Stimulated activated CD8-positive, alpha-beta memory T cell treated with anti-CD3 and anti-CD28 coated beads, Interleukin-12 subunit alpha, Interleukin-12 subunit beta, amount 100 ng/mL, for 24 hours (primary cell): Measurements from ENCODE around the gene ORC2.
"Not testable (repeated sequence)": the region's sequence is repeated elsewhere in the genome, so short reads cannot be mapped to it uniquely, and the experiment has no call there.

Source experiments
- DNase-seq: peaks from one replicate; pipeline ENCODE4 v3.0.0-alpha.2; 2020; ENCODE audit errors: extremely low read depth

ORC2 gene

GRCh38 chr2:200963124-200963917, at the start of gene ORC2:
Gene ORC2, minus strand, starts transcription at chr2:200963660. Its CDS starts 5,537 bp downstream, at chr2:200958123.
- peak; percentile 79 for DNase-seq

GRCh38 chr2:201008296-201008829, 44.9 kb upstream of the ORC2 start:
- DNase-seq, result no peak

DNA sequence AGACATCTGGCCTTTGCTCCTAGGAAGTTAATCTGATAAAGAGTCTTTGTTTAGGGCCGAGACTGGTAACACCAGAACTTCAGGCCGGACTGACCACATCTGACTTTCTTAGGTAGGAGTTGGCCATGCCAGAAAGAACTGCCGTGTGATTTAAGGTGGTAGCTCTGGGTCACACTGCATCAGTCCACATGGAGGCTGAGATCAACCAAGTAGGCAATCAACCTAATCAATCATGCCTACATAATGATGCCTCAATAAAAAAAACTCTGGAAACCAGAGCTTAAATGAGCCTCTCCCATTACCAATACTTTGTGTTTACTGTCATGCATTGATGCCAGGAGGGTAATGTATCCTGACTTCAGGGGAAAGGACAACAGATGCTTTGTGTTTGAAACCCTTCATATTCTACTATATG, 44.1 kb upstream of the ORC2 start:
- DNase-seq, result no peak

GRCh38 chr2:201006704-201007103, 43.2 kb upstream of the ORC2 start:
- no peak for DNase-seq

DNA sequence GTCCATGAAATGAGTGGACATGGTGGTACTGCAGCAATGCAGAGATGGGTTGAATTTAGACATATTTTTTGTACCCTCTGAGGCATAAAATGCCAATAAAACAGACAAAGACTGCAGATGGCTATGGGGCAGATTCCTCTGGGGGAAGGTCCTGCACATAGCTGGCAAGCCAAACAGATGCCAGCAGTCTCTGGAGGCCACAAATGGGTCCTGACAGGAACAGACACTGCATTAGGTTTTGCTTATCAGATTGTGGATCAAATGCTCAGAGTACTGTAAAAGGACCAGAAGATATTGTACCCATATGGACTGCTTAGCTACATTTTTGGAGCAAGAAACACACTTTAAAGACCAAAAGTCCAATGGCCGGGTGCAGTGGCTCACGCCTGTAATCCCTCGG, 40.9 kb upstream of the ORC2 start:
- no peak for DNase-seq

DNA sequence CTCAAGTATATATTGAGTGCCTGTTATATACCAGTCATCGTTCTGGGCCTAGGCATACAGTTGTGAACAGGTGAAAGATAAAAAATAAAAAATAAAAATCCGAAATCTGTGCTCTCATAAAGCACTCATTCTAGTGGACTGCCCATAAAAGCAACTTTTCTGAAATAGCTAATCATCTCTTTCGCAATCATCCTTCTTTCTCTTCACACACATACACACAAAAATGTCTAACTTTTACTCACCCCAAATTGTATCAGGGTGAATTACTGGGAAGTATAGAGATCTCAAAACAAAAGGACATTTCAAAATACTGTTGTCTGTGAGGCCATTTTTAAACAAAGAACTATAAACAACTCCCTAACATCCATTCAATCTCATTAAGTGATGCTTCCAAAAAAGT, 29.6 kb upstream of the ORC2 start:
- no peak for DNase-seq

- DNase-seq, result no peak
Observed at GRCh38 chr2:200987137-200987536, 23.7 kb upstream of the ORC2 start.

- no peak for DNase-seq
Observed at GRCh38 chr2:200985799-200986198, 22.3 kb upstream of the ORC2 start.

DNA sequence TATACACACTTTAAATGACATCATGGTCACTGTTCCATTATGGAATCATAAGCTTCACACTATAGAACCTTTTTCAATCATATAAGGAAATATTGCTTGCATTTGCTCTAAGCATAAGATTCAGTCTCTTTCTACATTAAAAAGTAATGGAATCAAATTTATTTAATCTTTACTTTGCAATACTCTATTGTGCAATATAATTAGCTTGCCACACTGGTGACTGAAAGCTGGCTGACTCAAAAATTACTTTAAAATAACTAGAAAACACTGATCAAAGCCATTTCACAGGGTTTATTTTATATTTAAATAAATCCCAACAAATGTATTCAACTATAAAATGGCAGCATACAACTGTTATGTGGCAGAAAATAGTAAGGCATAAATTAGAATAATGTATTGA, 13.2 kb upstream of the ORC2 start:
- no peak for DNase-seq

GRCh38 chr2:200975672-200976071, 12.2 kb upstream of the ORC2 start:
- DNase-seq, result no peak

GRCh38 chr2:200970057-200970456, 6.6 kb upstream of the ORC2 start:
- DNase-seq, result not testable (repeated sequence)

DNA sequence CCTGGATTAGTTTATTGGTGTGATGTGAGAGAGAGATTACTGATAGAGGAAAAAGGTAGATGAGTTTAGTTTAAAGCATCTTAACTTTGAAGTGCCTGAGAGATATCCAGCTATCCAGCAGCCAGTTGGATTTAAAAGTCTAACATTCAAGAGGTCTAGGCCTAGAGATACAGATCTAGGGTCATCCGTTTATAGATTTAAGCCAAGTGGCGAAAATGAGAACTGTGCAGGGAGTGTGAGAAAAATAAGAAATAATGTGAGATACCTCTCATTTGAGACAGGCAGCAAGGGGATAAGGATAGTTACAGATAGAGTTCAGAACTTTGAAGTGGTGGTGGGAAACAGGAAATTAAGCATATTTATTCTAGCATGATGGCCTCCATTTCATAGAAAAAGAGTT, 5.3 kb upstream of the ORC2 start:
- no peak for DNase-seq

DNA sequence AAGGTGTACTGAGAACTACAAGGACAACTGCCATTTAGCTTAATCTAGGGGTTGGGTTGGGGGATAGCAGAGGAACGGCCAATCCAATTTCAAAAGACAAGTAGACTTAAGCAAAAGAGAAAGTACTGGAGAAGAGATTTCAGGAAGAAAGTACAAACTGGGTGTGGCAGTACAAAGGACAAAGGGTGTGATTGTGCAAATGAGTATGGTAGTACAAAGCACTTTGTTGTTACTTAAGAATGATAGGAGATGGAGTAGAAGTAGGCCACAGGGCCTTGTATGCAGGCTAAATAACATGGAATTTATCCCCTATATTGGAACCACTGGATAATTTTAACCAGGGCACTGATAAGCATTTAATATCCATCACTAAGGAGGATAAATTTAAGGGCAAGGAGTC, 4.7 kb upstream of the ORC2 start:
- no peak for DNase-seq

GRCh38 chr2:200966770-200967169, 3.3 kb upstream of the ORC2 start:
- no peak for DNase-seq

- DNase-seq, result no peak
Observed at GRCh38 chr2:200964498-200964897, 1.0 kb upstream of the ORC2 start.

GRCh38 chr2:200963918-200964252, 425 bp upstream of the ORC2 start:
- not testable (repeated sequence) for DNase-seq

DNA sequence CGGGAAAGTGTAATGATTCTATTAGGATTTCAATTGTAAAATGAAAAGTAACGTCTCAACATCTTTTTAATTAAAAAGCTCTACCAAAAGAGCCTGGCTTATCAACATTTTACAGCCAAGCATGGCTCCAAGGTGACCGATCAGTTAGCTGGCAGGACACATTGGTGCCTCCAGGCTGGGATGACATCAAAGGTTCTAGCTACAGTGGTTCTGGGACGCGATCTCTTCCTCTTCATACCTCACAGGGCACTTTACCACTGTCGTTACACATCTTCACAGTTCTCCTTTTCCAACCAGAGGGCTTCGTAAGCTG, 693 bp downstream of the ORC2 start:
- DNase-seq, result no peak

- DNase-seq, result no peak
Observed at GRCh38 chr2:200961674-200962073, 1.8 kb downstream of the ORC2 start.

DNA sequence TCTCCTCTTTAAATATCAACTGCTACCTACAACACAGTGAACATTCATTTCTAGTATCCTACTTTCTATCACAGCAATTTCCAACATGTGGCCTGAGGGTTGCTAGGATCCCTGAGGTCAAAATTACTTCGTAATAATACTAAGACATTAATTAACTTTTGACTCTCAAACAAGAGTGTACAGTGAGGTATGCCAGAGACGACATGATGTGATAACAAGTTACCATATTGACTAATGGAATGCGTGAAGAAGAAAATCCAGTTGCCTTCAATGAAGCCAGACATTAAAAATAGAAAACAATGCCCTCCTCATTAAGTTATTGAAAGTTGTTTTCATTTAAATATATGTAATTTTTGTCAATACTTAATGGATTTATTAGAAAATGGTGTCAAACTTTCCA, 13.1 kb downstream of the ORC2 start:
- no peak for DNase-seq

- DNase-seq, result no peak
Observed at GRCh38 chr2:200945395-200945729, 18.1 kb downstream of the ORC2 start.

DNA sequence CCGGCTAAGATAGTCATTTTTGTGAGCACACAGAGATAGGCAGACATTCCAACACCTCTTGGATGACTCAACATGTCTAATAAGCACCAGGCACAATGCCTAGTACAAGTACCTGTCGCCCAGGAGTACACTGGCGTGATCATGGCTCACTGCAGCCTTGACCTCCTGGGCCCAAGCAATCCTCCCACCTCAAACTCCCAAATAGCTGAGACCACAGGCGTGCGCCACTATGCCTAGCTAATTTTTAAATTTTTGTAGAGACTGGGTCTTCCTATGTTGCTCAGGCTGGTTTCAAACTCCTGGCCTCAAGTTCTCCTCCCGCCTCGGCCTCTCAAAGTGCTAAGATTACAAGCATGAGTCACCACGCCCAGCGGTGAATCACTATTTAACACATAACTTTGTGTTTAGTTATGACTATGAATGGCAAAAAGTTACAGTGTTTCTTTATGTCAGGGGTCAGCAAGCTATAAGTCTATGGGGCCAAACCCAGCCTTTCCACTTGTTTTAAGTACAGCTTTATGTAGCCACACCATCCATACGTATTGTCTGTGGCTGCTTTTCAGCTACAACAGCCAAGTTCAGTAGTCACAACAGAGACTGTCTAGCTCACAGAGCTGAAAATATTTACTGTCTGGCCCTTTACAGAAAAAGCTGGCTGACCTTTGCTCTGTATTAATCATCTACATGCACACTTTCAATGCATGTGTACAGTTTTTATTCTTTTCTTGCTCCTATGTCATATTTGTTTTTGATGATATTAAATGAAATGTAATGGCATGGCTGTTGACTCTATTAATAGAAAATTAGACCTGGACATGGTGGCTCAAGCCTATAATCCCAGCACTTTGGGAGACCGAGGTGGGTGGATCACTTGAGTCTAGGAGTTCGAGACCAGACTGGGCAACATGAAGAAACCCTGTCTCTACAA, 18.7 kb downstream of the ORC2 start:
- peak; percentile 47 for DNase-seq

GRCh38 chr2:200943527-200944105, 19.8 kb downstream of the ORC2 start:
- DNase-seq, result no peak

- DNase-seq, result no peak
Observed at GRCh38 chr2:200939832-200940231, 23.6 kb downstream of the ORC2 start.
